ENCODE results near the gene NMNAT2.
"Not testable (repeated sequence)": the region's sequence is repeated elsewhere in the genome, so short reads cannot be mapped to it uniquely, and the experiment has no call there.

The NMNAT2 gene

GRCh38 chr1:183251101-183251958 lies 166.8 kb downstream of the NMNAT2 start:
- no peak for DNase-seq

GRCh38 chr1:183249941-183250452 lies 168.2 kb downstream of the NMNAT2 start:
- no peak for DNase-seq

GRCh38 chr1:183248989-183249691 lies 169.0 kb downstream of the NMNAT2 start:
- no peak for DNase-seq

- no peak for DNase-seq
Observed at GRCh38 chr1:183247931-183248330, 170.2 kb downstream of the NMNAT2 start.

- no peak for DNase-seq
Observed at GRCh38 chr1:183247484-183247883, 170.7 kb downstream of the NMNAT2 start.

GRCh38 chr1:183247066-183247465 lies 171.1 kb downstream of the NMNAT2 start:
- DNase-seq, result no peak

GRCh38 chr1:183246436-183246835 lies 171.7 kb downstream of the NMNAT2 start:
- no peak for DNase-seq

GRCh38 chr1:183245357-183245756 lies 172.8 kb downstream of the NMNAT2 start:
- no peak for DNase-seq

- no peak for DNase-seq
Observed at GRCh38 chr1:183244466-183244865, 173.7 kb downstream of the NMNAT2 start.

- DNase-seq, result no peak
Observed at GRCh38 chr1:183243161-183244050, 174.8 kb downstream of the NMNAT2 start.

GRCh38 chr1:183242556-183242955 lies 175.6 kb downstream of the NMNAT2 start:
- DNase-seq, result no peak

GRCh38 chr1:183241471-183241870 lies 176.7 kb downstream of the NMNAT2 start:
- DNase-seq, result no peak

GRCh38 chr1:183240853-183241252 lies 177.3 kb downstream of the NMNAT2 start:
- not testable (repeated sequence) for DNase-seq

- DNase-seq, result no peak
Observed at GRCh38 chr1:183240526-183240825, 177.7 kb downstream of the NMNAT2 start.

- DNase-seq, result no peak
Observed at GRCh38 chr1:183239793-183240525, 178.2 kb downstream of the NMNAT2 start.

GRCh38 chr1:183239220-183239742 lies 178.9 kb downstream of the NMNAT2 start:
- DNase-seq, result no peak

- no peak for DNase-seq
Observed at GRCh38 chr1:183238071-183238470, 180.1 kb downstream of the NMNAT2 start.

GRCh38 chr1:183237046-183237445 lies 181.1 kb downstream of the NMNAT2 start:
- DNase-seq, result no peak

- DNase-seq, result no peak
Observed at GRCh38 chr1:183236158-183236725, 181.9 kb downstream of the NMNAT2 start.

- no peak for DNase-seq
Observed at GRCh38 chr1:183235503-183235902, 182.7 kb downstream of the NMNAT2 start.

GRCh38 chr1:183234660-183235476 lies 183.3 kb downstream of the NMNAT2 start:
- no peak for DNase-seq
